Natural killer cell (primary cell): Measurements from ENCODE around the gene KRTDAP. TPM values are rescaled to one million over a fixed set of nuclear protein-coding genes. Genes with fewer than 3 reads are reported as not detected.

Experiments
- ATAC-seq, 3 donors: fragments of 150-1000 bp in 2 of 3; fragments of 200-7000 bp in 1 of 3; cut with Tn5 transposase; 1 replicate in 1 of 3; 2 replicates in 2 of 3; pipeline ENCODE4 v1.10.0; 2021; ENCODE audit warnings: mild to moderate bottlenecking in 2 of 3, moderate library complexity in 2 of 3
- DNase-seq, 2 donors: peaks; one replicate each; pipeline versions ENCODE4 v3.0.0 to v3.0.0-alpha.2; 2013 to 2021; ENCODE audit warnings: mixed read lengths in 1 of 2
- H3K27ac ChIP-seq: one replicate; pipeline ENCODE4 v1.5.1; 2013; ENCODE audit warnings: mild to moderate bottlenecking, low read length
- H3K27me3 ChIP-seq: one replicate; pipeline ENCODE4 v1.6.1; 2013; ENCODE audit warnings: low read length; ENCODE audit not compliant: control insufficient read depth, insufficient read depth
- H3K36me3 ChIP-seq: one replicate; pipeline ENCODE4 v1.6.1; 2013; ENCODE audit warnings: low read length; ENCODE audit not compliant: control insufficient read depth, insufficient read depth
- H3K4me1 ChIP-seq: one replicate; pipeline ENCODE4 v1.6.1; 2013; ENCODE audit warnings: low read length; ENCODE audit not compliant: control insufficient read depth, insufficient read depth
- H3K4me3 ChIP-seq: one replicate; pipeline ENCODE4 v1.5.1; 2013; ENCODE audit warnings: low read length
- H3K9me3 ChIP-seq: one replicate; pipeline ENCODE4 v1.6.1; 2013; ENCODE audit warnings: low read length; ENCODE audit not compliant: control insufficient read depth, insufficient read depth
- H3K27ac Mint-ChIP-seq, 2 donors: one replicate each; pipeline ENCODE4 v1.8.0; 2022; ENCODE audit warnings: mild to moderate bottlenecking in 2 of 2, mixed read lengths in 2 of 2, moderate library complexity in 1 of 2
- H3K27me3 Mint-ChIP-seq, 2 donors: one replicate each; pipeline ENCODE4 v1.8.0; 2022; ENCODE audit warnings: low read depth in 2 of 2, mixed read lengths in 2 of 2
- H3K36me3 Mint-ChIP-seq: one replicate; pipeline ENCODE4 v1.8.0; 2022; ENCODE audit warnings: mixed read lengths
- H3K4me1 Mint-ChIP-seq, 2 donors: one replicate each; pipeline ENCODE4 v1.8.0; 2022; ENCODE audit warnings: mixed read lengths in 2 of 2
- H3K4me3 Mint-ChIP-seq: one replicate; pipeline ENCODE4 v1.8.0; 2022; ENCODE audit warnings: mild to moderate bottlenecking, moderate library complexity, mixed read lengths
- H3K9me3 Mint-ChIP-seq, 2 donors: one replicate each; pipeline ENCODE4 v1.8.0; 2022; ENCODE audit warnings: mixed read lengths in 2 of 2
- WGBS: methylation state at CpG from one replicate; pipeline ENCODE4 v1.1.7; 2013; ENCODE audit warnings: missing lambda C conversion rate; ENCODE audit not compliant: insufficient coverage; 5-methylcytosine and 5-hydroxymethylcytosine counted together
- intact Hi-C: fragments of 100-400 bp; cut with micrococcal nuclease; formaldehyde crosslinking; loops from one replicate; pipeline ENCODE4 v1.14.2; 2022
- total RNA-seq, 4 donors: library from RNA; stranded (reverse); fragments of 120-200 nt in 1 of 4; gene quantifications; one replicate each; pipeline versions ENCODE4 v1.2.3 to v1.2.4, GENCODE V29; 2013 to 2022
- TF ChIP-seq, protein P1 (sequence below): fragments of 200-600 bp; IDR thresholded peaks from one replicate; pipeline ENCODE4 v1.8.0; 2022; ENCODE audit warnings: antibody characterized with exemption

Gene KRTDAP
- total RNA-seq, 3 donors from 2014 or later (not counting 1 experiment from before 2014, with no cell fraction given), result not detected

DNA sequence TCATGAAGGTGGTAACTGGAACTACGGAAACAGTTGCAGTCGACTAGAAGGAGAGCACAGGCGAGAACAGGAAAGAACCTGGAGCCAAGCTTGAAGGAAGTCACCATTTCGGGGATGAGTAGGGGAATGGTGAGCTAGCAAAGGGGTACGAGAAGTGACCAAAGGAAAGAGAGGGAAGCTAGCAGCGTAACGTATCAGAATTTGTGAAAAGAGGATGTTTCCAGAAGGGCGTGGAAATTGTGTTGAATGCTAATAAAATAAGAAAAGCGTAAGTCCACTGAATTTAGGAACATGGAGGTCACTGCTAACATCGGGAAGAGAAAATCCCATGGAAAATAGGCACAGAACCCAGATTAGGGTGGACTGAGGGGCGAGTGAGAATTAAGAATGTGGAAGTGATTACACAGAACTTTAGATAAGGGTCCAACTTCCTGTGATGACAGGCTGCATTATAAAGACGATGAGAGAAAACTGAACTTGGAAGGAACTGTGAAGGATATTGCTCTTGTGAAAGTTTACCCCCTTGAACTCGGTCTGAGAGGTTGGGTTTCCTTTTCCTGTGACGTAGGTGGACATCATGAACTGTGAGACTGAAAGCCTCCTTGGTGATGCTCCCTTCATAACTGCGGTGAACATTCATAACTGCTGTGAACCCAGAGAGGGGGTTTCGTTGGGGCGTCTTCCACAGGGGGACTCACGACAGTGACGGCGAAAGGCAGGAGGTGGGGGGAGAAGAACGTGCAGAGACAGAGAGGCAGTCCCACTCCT is 44.3 kb downstream of the KRTDAP start:
- H3K36me3 Mint-ChIP-seq, result no peaks in the 10 kb centered on the region
- no peaks in the 10 kb centered on the region for H3K36me3 ChIP-seq
- H3K27me3 Mint-ChIP-seq, result peaks cover 0 to 12% of the 10 kb centered on the region in 2 donors
- no peaks in the 10 kb centered on the region for H3K9me3 ChIP-seq
- peaks cover 51% of the 10 kb centered on the region for H3K4me1 ChIP-seq
- ATAC-seq, result peak; percentile 90 to 96 (median 92)
- H3K4me3 Mint-ChIP-seq, result peak overlapping the region; percentile 77
- H3K27ac ChIP-seq, result peak overlapping the region; percentile 61
- H3K27ac Mint-ChIP-seq, result peak overlapping the region; percentile 88 to 96
- H3K4me3 ChIP-seq, result no peak overlapping the region
- 67% methylated on average over 21 of the region's 21 CpGs for WGBS
- H3K27me3 ChIP-seq, result no peaks in the 10 kb centered on the region
- TF ChIP-seq, protein P1, sequence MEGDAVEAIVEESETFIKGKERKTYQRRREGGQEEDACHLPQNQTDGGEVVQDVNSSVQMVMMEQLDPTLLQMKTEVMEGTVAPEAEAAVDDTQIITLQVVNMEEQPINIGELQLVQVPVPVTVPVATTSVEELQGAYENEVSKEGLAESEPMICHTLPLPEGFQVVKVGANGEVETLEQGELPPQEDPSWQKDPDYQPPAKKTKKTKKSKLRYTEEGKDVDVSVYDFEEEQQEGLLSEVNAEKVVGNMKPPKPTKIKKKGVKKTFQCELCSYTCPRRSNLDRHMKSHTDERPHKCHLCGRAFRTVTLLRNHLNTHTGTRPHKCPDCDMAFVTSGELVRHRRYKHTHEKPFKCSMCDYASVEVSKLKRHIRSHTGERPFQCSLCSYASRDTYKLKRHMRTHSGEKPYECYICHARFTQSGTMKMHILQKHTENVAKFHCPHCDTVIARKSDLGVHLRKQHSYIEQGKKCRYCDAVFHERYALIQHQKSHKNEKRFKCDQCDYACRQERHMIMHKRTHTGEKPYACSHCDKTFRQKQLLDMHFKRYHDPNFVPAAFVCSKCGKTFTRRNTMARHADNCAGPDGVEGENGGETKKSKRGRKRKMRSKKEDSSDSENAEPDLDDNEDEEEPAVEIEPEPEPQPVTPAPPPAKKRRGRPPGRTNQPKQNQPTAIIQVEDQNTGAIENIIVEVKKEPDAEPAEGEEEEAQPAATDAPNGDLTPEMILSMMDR, result no peak
- intact Hi-C loops, result loop anchor here (2.0 kb wide), 1 partner anchor 17 kb away; no protein-coding TSS in a partner anchor
- H3K4me1 Mint-ChIP-seq, result peaks cover 36 to 43% of the 10 kb centered on the region in 2 donors
- H3K9me3 Mint-ChIP-seq, result no peaks in the 10 kb centered on the region
- peak; percentile 38 to 74 for DNase-seq

DNA sequence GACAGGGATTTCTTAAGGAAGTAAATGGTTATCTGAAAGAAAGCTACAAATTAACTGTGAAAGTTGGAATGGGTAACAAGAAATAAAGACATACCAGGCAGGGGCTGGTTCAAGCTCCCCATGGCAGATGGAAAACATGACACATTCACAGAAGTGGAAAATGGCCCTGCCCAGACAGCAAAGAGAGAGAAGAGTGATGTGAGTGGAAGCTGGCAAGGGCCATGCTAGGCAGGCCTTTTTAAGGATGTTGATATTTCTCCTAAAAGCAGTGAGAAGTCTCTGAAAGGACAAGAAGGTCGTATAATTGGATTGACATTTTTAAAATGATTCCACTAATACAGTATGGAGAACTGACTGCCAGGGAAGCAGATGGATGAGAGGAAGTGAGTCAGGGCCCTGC is 45.5 kb downstream of the KRTDAP start:
- Mint-ChIP-seq H3K9me3 (no peaks in the 10 kb centered on the region), H3K4me3 (no peak overlapping the region), H3K27me3 (peaks cover 0 to 10% of the 10 kb centered on the region in 2 donors), H3K36me3 (no peaks in the 10 kb centered on the region), H3K27ac (peak overlapping the region; percentile 48 to 96), H3K4me1 (peaks cover 35 to 42% of the 10 kb centered on the region in 2 donors)
- H3K4me3 ChIP-seq, result no peak overlapping the region
- no peaks in the 10 kb centered on the region for H3K27me3 ChIP-seq
- intact Hi-C loops, result no loop called here
- no peaks in the 10 kb centered on the region for H3K36me3 ChIP-seq
- TF ChIP-seq, protein P1, result no peak
- H3K9me3 ChIP-seq, result no peaks in the 10 kb centered on the region
- peaks cover 38% of the 10 kb centered on the region for H3K4me1 ChIP-seq
- H3K27ac ChIP-seq, result no peak overlapping the region
- 100% methylated on average over 1 of the region's 1 CpG for WGBS
- ATAC-seq (no peak), DNase-seq (no peak)

DNA sequence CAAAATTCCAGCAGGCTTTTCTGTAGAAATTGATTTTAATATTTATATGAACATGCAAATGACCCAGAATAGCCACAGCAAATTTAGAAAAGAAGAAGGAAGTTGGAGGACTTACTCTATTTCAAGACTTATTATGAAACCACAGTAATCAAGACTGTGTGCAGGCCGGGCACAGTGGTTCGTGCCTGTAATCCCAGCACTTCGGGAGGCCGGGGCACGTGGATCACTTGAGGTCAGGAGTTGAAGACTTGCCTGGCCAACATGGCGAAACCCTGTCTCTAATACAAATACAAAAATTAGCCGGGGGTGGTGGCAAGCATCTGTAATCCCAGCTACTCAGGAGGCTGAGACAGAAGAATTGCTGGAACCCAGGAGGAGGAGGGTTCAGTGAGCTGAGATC is 48.2 kb downstream of the KRTDAP start:
- H3K36me3 ChIP-seq, result no peaks in the 10 kb centered on the region
- no peaks in the 10 kb centered on the region for H3K27me3 ChIP-seq
- 36% methylated on average over 7 of the region's 7 CpGs for WGBS
- DNase-seq (no peak), ATAC-seq (no peak)
- no peak overlapping the region for H3K27ac ChIP-seq
- H3K36me3 Mint-ChIP-seq, result no peaks in the 10 kb centered on the region
- intact Hi-C loops, result no loop called here
- TF ChIP-seq, protein P1, result no peak
- H3K27ac Mint-ChIP-seq, result no peak overlapping the region
- no peak overlapping the region for H3K4me3 ChIP-seq
- no peak overlapping the region for H3K4me3 Mint-ChIP-seq
- H3K9me3 Mint-ChIP-seq, result no peaks in the 10 kb centered on the region
- peaks cover 25 to 28% of the 10 kb centered on the region in 2 donors for H3K4me1 Mint-ChIP-seq
- H3K9me3 ChIP-seq, result no peaks in the 10 kb centered on the region
- no peaks in the 10 kb centered on the region for H3K27me3 Mint-ChIP-seq
- H3K4me1 ChIP-seq, result peaks cover 23% of the 10 kb centered on the region
